CD8-positive, alpha-beta memory T cell (primary cell): ENCODE results near the gene TIMM10. TPM values are rescaled to one million over a fixed set of nuclear protein-coding genes. Genes with fewer than 3 reads are reported as not detected.
"Not testable (repeated sequence)": the region's sequence is repeated elsewhere in the genome, so short reads cannot be mapped to it uniquely, and the experiment has no call there.

ENCODE experiments used
- CTCF ChIA-PET: fragments of 350-600 bp; sonication (Branson Sonifier 250); formaldehyde crosslinking; loops from one replicate; lab custom pipeline; 2021; ENCODE audit warnings: antibody characterized with exemption; lab: Charles Lee
- POLR2A ChIA-PET: fragments of 350-600 bp; sonication (Branson Sonifier 250); formaldehyde crosslinking; loops from one replicate; lab custom pipeline; 2021; ENCODE audit warnings: antibody characterized with exemption; lab: Charles Lee
- DNase-seq, 5 donors: peaks; one replicate each; pipeline versions ENCODE4 v3.0.0 to v3.0.0-alpha.2; 2020 to 2022; ENCODE audit warnings: mixed read lengths in 1 of 5
- H3K27ac ChIP-seq: one replicate; pipeline ENCODE4 v1.7.0; 2013; ENCODE audit warnings: low read depth, mild to moderate bottlenecking, low read length, moderate library complexity
- H3K27me3 ChIP-seq: 2 replicates; pipeline ENCODE4 v1.7.0; 2013; ENCODE audit warnings: low read length, mild to moderate bottlenecking; ENCODE audit not compliant: insufficient read depth, poor library complexity, severe bottlenecking
- H3K36me3 ChIP-seq: 2 replicates; pipeline ENCODE4 v1.7.0; 2013; ENCODE audit warnings: mild to moderate bottlenecking, low read length, moderate library complexity; ENCODE audit not compliant: insufficient read depth
- H3K4me1 ChIP-seq: 2 replicates; pipeline ENCODE4 v1.7.0; 2013; ENCODE audit warnings: mild to moderate bottlenecking, low read length, moderate library complexity; ENCODE audit not compliant: insufficient read depth
- H3K4me3 ChIP-seq: 2 replicates; pipeline ENCODE4 v1.7.0; 2013; ENCODE audit warnings: mild to moderate bottlenecking, low read length
- H3K9me3 ChIP-seq: 2 replicates; pipeline ENCODE4 v1.7.0; 2013; ENCODE audit warnings: mild to moderate bottlenecking, low read length
- H3K27ac Mint-ChIP-seq, 8 donors: one replicate each; pipeline ENCODE4 v1.8.0; 2020 to 2021; ENCODE audit warnings: mixed read lengths in 8 of 8, mild to moderate bottlenecking in 6 of 8, inconsistent platforms in 3 of 8, moderate library complexity in 3 of 8
- H3K27me3 Mint-ChIP-seq, 2 donors: one replicate each; pipeline ENCODE4 v1.8.0; 2020 to 2021; ENCODE audit warnings: mixed read lengths in 2 of 2, mild to moderate bottlenecking in 1 of 2, moderate library complexity in 1 of 2
- H3K36me3 Mint-ChIP-seq, 3 donors: one replicate each; pipeline ENCODE4 v1.8.0; 2020 to 2021; ENCODE audit warnings: mixed read lengths in 3 of 3, inconsistent platforms in 1 of 3, mild to moderate bottlenecking in 1 of 3
- H3K4me1 Mint-ChIP-seq, 3 donors: one replicate each; pipeline ENCODE4 v1.8.0; 2020 to 2021; ENCODE audit warnings: mixed read lengths in 3 of 3, inconsistent platforms in 1 of 3, mild to moderate bottlenecking in 1 of 3
- H3K4me3 Mint-ChIP-seq, 7 donors: one replicate each; pipeline ENCODE4 v1.8.0; 2020 to 2021; ENCODE audit warnings: mixed read lengths in 7 of 7, mild to moderate bottlenecking in 6 of 7, moderate library complexity in 4 of 7, inconsistent platforms in 2 of 7
- H3K9me3 Mint-ChIP-seq, 5 donors: one replicate each; pipeline ENCODE4 v1.8.0; 2020 to 2022; ENCODE audit warnings: mixed read lengths in 5 of 5, mild to moderate bottlenecking in 3 of 5, moderate library complexity in 2 of 5, inconsistent platforms in 1 of 5
- polyA plus RNA-seq: library from polyadenylated mRNA; unstranded; fragments of 300-500 nt; fragmentation: Illumina TruSeq; gene quantifications from one replicate; pipeline ENCODE4 v1.2.3, GENCODE V29; 2021
- total RNA-seq, 2 experiments: library from RNA; stranded (reverse); gene quantifications; one replicate each; pipeline ENCODE4 v1.2.3, GENCODE V29; 2021

Gene TIMM10
- total and polyA plus RNA-seq, 3 experiments from 2014 or later, result 72.2 to 154 (median 151) TPM

- CTCF ChIA-PET, result interaction anchor here (0.9 to 2.1 kb wide), 2 partner anchors 16 to 49 kb away, joined by 3 to 6 read pairs; no protein-coding TSS in a partner anchor
- H3K4me3 Mint-ChIP-seq, result no peak overlapping the region
- Histone ChIP-seq H3K27me3 (no peaks in the 10 kb centered on the region), H3K4me1 (no peaks in the 10 kb centered on the region), H3K9me3 (no peaks in the 10 kb centered on the region), H3K4me3 (no peak overlapping the region), H3K36me3 (no peaks in the 10 kb centered on the region), H3K27ac (no peak overlapping the region)
- no peaks in the 10 kb centered on the region for H3K9me3 Mint-ChIP-seq
- peaks cover 1 to 7% (median 5%) of the 10 kb centered on the region in 3 donors for H3K4me1 Mint-ChIP-seq
- DNase-seq, result no peak
- H3K27ac Mint-ChIP-seq, result peak overlapping the region in 3 of 8 donors; percentile 11 to 70 (median 70)
- POLR2A ChIA-PET, result interaction anchor here (0.6 kb wide), 1 partner anchor 95 kb away, joined by 3 read pairs; no protein-coding TSS in a partner anchor
- H3K36me3 Mint-ChIP-seq, result peaks cover 0 to 8% (median 5%) of the 10 kb centered on the region in 3 donors
- no peaks in the 10 kb centered on the region for H3K27me3 Mint-ChIP-seq
Observed at GRCh38 chr11:57542582-57542981, 12.0 kb upstream of the TIMM10 start.

DNA sequence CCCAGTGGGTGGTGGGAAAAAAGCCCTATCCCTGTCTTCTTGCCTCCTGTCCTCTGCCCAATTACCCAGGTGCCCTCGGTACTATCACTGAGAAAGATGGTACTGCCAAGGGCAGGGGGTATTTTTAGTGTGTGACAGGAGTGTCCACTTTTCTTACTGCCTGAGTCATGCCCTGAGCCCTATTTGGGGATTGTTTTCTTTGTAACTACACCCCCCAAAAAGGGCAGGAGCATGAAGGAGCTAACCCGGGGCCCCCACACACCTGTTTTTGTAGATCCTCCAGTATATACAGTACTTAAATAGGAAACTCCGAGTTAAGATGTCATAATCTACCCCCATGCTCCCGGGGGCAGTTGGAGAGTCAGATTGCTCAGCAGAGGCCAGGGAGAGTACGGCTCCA, 10.6 kb upstream of the TIMM10 start:
- no peak overlapping the region for H3K27ac Mint-ChIP-seq
- no peaks in the 10 kb centered on the region for H3K9me3 ChIP-seq
- no peak overlapping the region for H3K27ac ChIP-seq
- H3K36me3 Mint-ChIP-seq, result peaks cover 0 to 5% (median 2%) of the 10 kb centered on the region in 3 donors
- CTCF ChIA-PET, result interaction anchor here (2.1 kb wide), 1 partner anchor 48 kb away, joined by 6 read pairs; no protein-coding TSS in a partner anchor
- no peak for DNase-seq
- POLR2A ChIA-PET, result no interaction called here
- no peak overlapping the region for H3K4me3 ChIP-seq
- H3K36me3 ChIP-seq, result no peaks in the 10 kb centered on the region
- no peak overlapping the region for H3K4me3 Mint-ChIP-seq
- no peaks in the 10 kb centered on the region for H3K9me3 Mint-ChIP-seq
- H3K27me3 ChIP-seq, result no peaks in the 10 kb centered on the region
- no peaks in the 10 kb centered on the region for H3K27me3 Mint-ChIP-seq
- H3K4me1 Mint-ChIP-seq, result no peaks in the 10 kb centered on the region
- no peaks in the 10 kb centered on the region for H3K4me1 ChIP-seq

DNA sequence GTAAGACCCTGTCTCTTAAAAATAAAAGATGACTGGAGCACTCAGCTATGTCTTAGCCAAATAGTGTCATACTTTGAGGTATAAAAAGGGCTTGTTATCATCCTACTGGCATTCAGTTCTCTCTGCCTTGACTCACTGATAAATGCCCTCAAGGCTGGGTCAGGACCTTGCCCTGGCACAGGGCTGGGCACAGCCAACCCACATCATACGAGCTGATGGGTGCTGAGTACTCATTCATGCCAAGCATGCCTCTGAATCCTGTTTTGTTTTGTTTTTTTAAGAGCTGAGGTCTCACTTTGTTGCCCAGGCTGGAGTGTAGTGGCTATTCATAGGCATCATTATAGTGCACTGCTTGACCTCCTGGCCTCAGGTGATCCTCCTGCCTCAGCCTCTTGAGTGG, 8.8 kb upstream of the TIMM10 start:
- CTCF ChIA-PET, result interaction anchor here (0.6 kb wide), 1 partner anchor 120 kb away, joined by 3 read pairs; no protein-coding TSS in a partner anchor
- Histone ChIP-seq H3K4me3 (no peak overlapping the region), H3K9me3 (no peaks in the 10 kb centered on the region), H3K27ac (no peak overlapping the region), H3K27me3 (no peaks in the 10 kb centered on the region), H3K36me3 (no peaks in the 10 kb centered on the region), H3K4me1 (no peaks in the 10 kb centered on the region)
- DNase-seq, result no peak
- no peaks in the 10 kb centered on the region for H3K9me3 Mint-ChIP-seq
- peak overlapping the region in 2 of 8 donors; percentile 6 to 37 for H3K27ac Mint-ChIP-seq
- no peaks in the 10 kb centered on the region for H3K27me3 Mint-ChIP-seq
- POLR2A ChIA-PET, result interaction anchor here (0.9 kb wide), 1 partner anchor 9 kb away, joined by 3 read pairs; the partner anchor contains the start of gene TIMM10
- no peak overlapping the region for H3K4me3 Mint-ChIP-seq
- H3K36me3 Mint-ChIP-seq, result peaks cover 0 to 5% (median 2%) of the 10 kb centered on the region in 3 donors
- no peaks in the 10 kb centered on the region for H3K4me1 Mint-ChIP-seq

GRCh38 chr11:57536947-57537619, 6.5 kb upstream of the TIMM10 start, which contains the start of gene SMTNL1:
Gene SMTNL1, plus strand, starts transcription at chr11:57537595. Its CDS starts 5,048 bp downstream, at chr11:57542643.
- H3K4me1 ChIP-seq, result no peaks in the 10 kb centered on the region
- Mint-ChIP-seq H3K4me1 (peaks cover under 1 to 1% (median under 1%) of the 10 kb centered on the region in 3 donors), H3K9me3 (no peaks in the 10 kb centered on the region), H3K4me3 (no peak within 1 kb of the TSS), H3K27me3 (peaks cover 0 to 2% of the 10 kb centered on the region in 2 donors), H3K36me3 (no peaks in the 10 kb centered on the region), H3K27ac (peak within 1 kb of the TSS in 4 of 8 donors; percentile 13 to 78 (median 36))
- no peak within 1 kb of the TSS for H3K4me3 ChIP-seq
- H3K27ac ChIP-seq, result no peak within 1 kb of the TSS
- no peaks in the 10 kb centered on the region for H3K9me3 ChIP-seq
- no peak for DNase-seq
- CTCF ChIA-PET, result interaction anchor here (1.2 kb wide), 1 partner anchor 264 kb away, joined by 3 read pairs; no protein-coding TSS in a partner anchor
- POLR2A ChIA-PET, result no interaction called here
- no peaks in the 10 kb centered on the region for H3K36me3 ChIP-seq
- H3K27me3 ChIP-seq, result no peaks in the 10 kb centered on the region

GRCh38 chr11:57534449-57534848, 3.9 kb upstream of the TIMM10 start:
- H3K27ac ChIP-seq, H3K27me3 ChIP-seq, H3K27ac Mint-ChIP-seq, H3K36me3 ChIP-seq, H3K4me3 ChIP-seq, H3K27me3 Mint-ChIP-seq, H3K9me3 Mint-ChIP-seq, DNase-seq, H3K9me3 ChIP-seq, H3K36me3 Mint-ChIP-seq: not testable (repeated sequence)
- H3K4me1 Mint-ChIP-seq, result peaks cover 22 to 27% (median 26%) of the 10 kb centered on the region in 3 donors
- ChIA-PET CTCF (interaction anchor here (1.3 to 2.0 kb wide), 4 partner anchors 34 to 110 kb away, joined by 3 to 5 read pairs (median 5); no protein-coding TSS in a partner anchor), POLR2A (interaction anchor here (0.6 to 0.7 kb wide), 2 partner anchors 25 to 209 kb away, joined by 3 read pairs; no protein-coding TSS in a partner anchor)
- H3K4me3 Mint-ChIP-seq, result peak overlapping the region in 1 of 7 donors; percentile 60
- peaks cover 15% of the 10 kb centered on the region for H3K4me1 ChIP-seq

- Histone ChIP-seq H3K36me3 (peaks cover 10% of the 10 kb centered on the region), H3K27ac (peak overlapping the region; percentile 86), H3K27me3 (no peaks in the 10 kb centered on the region), H3K4me3 (peak overlapping the region; percentile 88), H3K9me3 (no peaks in the 10 kb centered on the region), H3K4me1 (peaks cover 19% of the 10 kb centered on the region)
- ChIA-PET CTCF (interaction anchor here (3.2 to 20.0 kb wide), 3 partner anchors 35 to 72 kb away, joined by 15 to 498 read pairs (median 101); partner anchors contain the start of genes RTN4RL2 and UBE2L6), POLR2A (interaction anchor here (0.9 to 1.4 kb wide), 4 partner anchors 10 to 38 kb away, joined by 3 to 7 read pairs (median 6); partner anchors contain the start of gene UBE2L6)
- DNase-seq, result peak in 1 of 5 donors; percentile 48
- peak overlapping the region; percentile 89 to 99 (median 97) for H3K27ac Mint-ChIP-seq
- peaks cover 0 to 3% of the 10 kb centered on the region in 2 donors for H3K27me3 Mint-ChIP-seq
- no peaks in the 10 kb centered on the region for H3K9me3 Mint-ChIP-seq
- peak overlapping the region; percentile 85 to 96 (median 90) for H3K4me3 Mint-ChIP-seq
- H3K36me3 Mint-ChIP-seq, result peaks cover 0 to 26% (median 4%) of the 10 kb centered on the region in 3 donors
- peaks cover 26 to 41% (median 35%) of the 10 kb centered on the region in 3 donors for H3K4me1 Mint-ChIP-seq
Observed at GRCh38 chr11:57530215-57530595, 349 bp downstream of the TIMM10 start.

GRCh38 chr11:57529012-57529411, 1.5 kb downstream of the TIMM10 start:
- Mint-ChIP-seq H3K4me3 (peak overlapping the region in 4 of 7 donors; percentile 13 to 44 (median 30)), H3K36me3 (peaks cover 0 to 28% (median 5%) of the 10 kb centered on the region in 3 donors), H3K27ac (peak overlapping the region in 3 of 8 donors; percentile 19 to 43 (median 40)), H3K27me3 (peaks cover 0 to 3% of the 10 kb centered on the region in 2 donors), H3K4me1 (peaks cover 26 to 41% (median 35%) of the 10 kb centered on the region in 3 donors), H3K9me3 (no peaks in the 10 kb centered on the region)
- DNase-seq, result no peak
- POLR2A ChIA-PET, result interaction anchor here (1.4 kb wide), 1 partner anchor 36 kb away, joined by 5 read pairs; no protein-coding TSS in a partner anchor
- H3K9me3 ChIP-seq, result no peaks in the 10 kb centered on the region
- no peak overlapping the region for H3K4me3 ChIP-seq
- no peak overlapping the region for H3K27ac ChIP-seq
- CTCF ChIA-PET, result interaction anchor here (0.9 to 20.0 kb wide), 9 partner anchors 13 to 103 kb away, joined by 3 to 498 read pairs (median 4); partner anchors contain the start of genes RTN4RL2, SLC43A1, SLC43A3 and UBE2L6
- peaks cover 19% of the 10 kb centered on the region for H3K4me1 ChIP-seq
- peaks cover 10% of the 10 kb centered on the region for H3K36me3 ChIP-seq
- no peaks in the 10 kb centered on the region for H3K27me3 ChIP-seq
